IMR-90 (cell line): ENCODE results near the gene PRKAR1A. TPM values are rescaled to one million over a fixed set of nuclear protein-coding genes. Genes with fewer than 3 reads are reported as not detected.

Experiments
- ATAC-seq: fragments of 200-7000 bp; cut with Tn5 transposase; 2 replicates; pipeline ENCODE4 v1.9.1; 2020; ENCODE audit warnings: low read depth, mild to moderate bottlenecking, moderate library complexity
- BruUV-seq: library from RNA; stranded (reverse); fragments of 400-500 nt; replicated peaks from 2 replicates; lab custom pipeline; 2021; lab: Mats Ljungman, UMichigan
- CTCF ChIA-PET: fragments of 300-600 bp; formaldehyde crosslinking; extraction: SDS; loops from one replicate; lab custom pipeline; 2021; ENCODE audit warnings: antibody characterized with exemption; lab: Yijun Ruan, JAX
- POLR2A ChIA-PET: fragments of 300-600 bp; sonication (Branson Sonifier 250); formaldehyde crosslinking; loops from one replicate; lab custom pipeline; 2022; ENCODE audit warnings: antibody characterized with exemption; ENCODE audit not compliant: unreplicated experiment; lab: Charles Lee
- DNase-seq: peaks from one replicate; pipeline ENCODE4 v3.0.0; 2013
- H2AFZ ChIP-seq: replicated peaks from 2 replicates; pipeline ENCODE3; 2013; ENCODE audit warnings: low read length, mild to moderate bottlenecking; ENCODE audit not compliant: poor library complexity
- H2AK5ac ChIP-seq: 2 replicates; pipeline ENCODE4 v1.6.1; 2013; ENCODE audit warnings: low read depth, low read length, inconsistent platforms
- H2AK9ac ChIP-seq: replicated peaks from 2 replicates; pipeline ENCODE3; 2013; ENCODE audit warnings: mild to moderate bottlenecking, low read depth, low read length, moderate library complexity; ENCODE audit not compliant: poor library complexity
- H2BK120ac ChIP-seq: 2 replicates; pipeline ENCODE4 v1.6.1; 2013; ENCODE audit warnings: low read depth, low read length, inconsistent platforms
- H2BK15ac ChIP-seq: 3 replicates; pipeline ENCODE4 v1.6.1; 2013; ENCODE audit warnings: low read depth, low read length, inconsistent platforms
- H2BK20ac ChIP-seq: 2 replicates; pipeline ENCODE4 v1.6.1; 2013; ENCODE audit warnings: low read depth, mild to moderate bottlenecking, inconsistent platforms, low read length, moderate library complexity
- H2BK5ac ChIP-seq: 2 replicates; pipeline ENCODE4 v1.6.1; 2013; ENCODE audit warnings: mild to moderate bottlenecking, low read depth, low read length, inconsistent platforms; ENCODE audit not compliant: poor library complexity, severe bottlenecking
- H3K14ac ChIP-seq: replicated peaks from 2 replicates; pipeline ENCODE4 v1.6.1; 2013; ENCODE audit warnings: low read depth, low read length, inconsistent platforms
- H3K18ac ChIP-seq: 2 replicates; pipeline ENCODE4 v1.6.1; 2013; ENCODE audit warnings: low read depth, low read length, control low read depth
- H3K23ac ChIP-seq: 2 replicates; pipeline ENCODE4 v1.6.1; 2013; ENCODE audit warnings: low read depth, low read length, inconsistent platforms
- H3K27ac ChIP-seq: 2 replicates; pipeline ENCODE4 v1.5.1; 2013; ENCODE audit warnings: mild to moderate bottlenecking, control low read depth, low read length; ENCODE audit not compliant: insufficient read depth
- H3K27me3 ChIP-seq: 2 replicates; pipeline ENCODE4 v1.6.1; 2013; ENCODE audit warnings: low read length; ENCODE audit not compliant: control insufficient read depth, insufficient read depth
- H3K36me3 ChIP-seq: 2 replicates; pipeline ENCODE4 v1.6.1; 2013; ENCODE audit warnings: low read length, mixed read lengths; ENCODE audit not compliant: control insufficient read depth, insufficient read depth
- H3K4ac ChIP-seq: 2 replicates; pipeline ENCODE4 v1.6.1; 2013; ENCODE audit warnings: low read depth, low read length, inconsistent platforms
- H3K4me1 ChIP-seq: 2 replicates; pipeline ENCODE4 v1.6.1; 2013; ENCODE audit warnings: low read length, mixed read lengths; ENCODE audit not compliant: control insufficient read depth, insufficient read depth
- H3K4me2 ChIP-seq: 2 replicates; pipeline ENCODE4 v1.6.1; 2013; ENCODE audit warnings: low read depth, mild to moderate bottlenecking, control low read depth, low read length, moderate library complexity
- H3K4me3 ChIP-seq: 2 replicates; pipeline ENCODE4 v1.5.1; 2013; ENCODE audit warnings: low read depth, mild to moderate bottlenecking, control low read depth, low read length, moderate library complexity; ENCODE audit not compliant: insufficient read depth
- H3K56ac ChIP-seq: 2 replicates; pipeline ENCODE4 v1.6.1; 2013; ENCODE audit warnings: low read length, inconsistent platforms; ENCODE audit not compliant: insufficient read depth; ENCODE audit errors: extremely low read depth
- H3K79me1 ChIP-seq, 2 experiments: 2 replicates each; pipeline ENCODE4 v1.6.1; 2013; ENCODE audit warnings: low read length in 2 of 2, inconsistent platforms in 1 of 2, low read depth in 1 of 2
- H3K9ac ChIP-seq: 2 replicates; pipeline ENCODE4 v1.6.1; 2013; ENCODE audit warnings: low read depth, low read length, control low read depth
- H3K9me1 ChIP-seq: 2 replicates; pipeline ENCODE4 v1.6.1; 2013; ENCODE audit warnings: low read length, inconsistent platforms; ENCODE audit not compliant: insufficient read depth
- H3K9me3 ChIP-seq: 2 replicates; pipeline ENCODE4 v1.6.1; 2013; ENCODE audit warnings: low read length; ENCODE audit not compliant: control insufficient read depth, insufficient read depth
- H4K20me1 ChIP-seq: 2 replicates; pipeline ENCODE4 v1.6.1; 2013; ENCODE audit warnings: low read length, inconsistent platforms; ENCODE audit not compliant: insufficient read depth
- H4K5ac ChIP-seq: 2 replicates; pipeline ENCODE4 v1.6.1; 2013; ENCODE audit warnings: mild to moderate bottlenecking, low read depth, low read length, control low read depth
- H4K8ac ChIP-seq, 2 experiments: 2 replicates each; pipeline ENCODE4 v1.6.1; 2013; ENCODE audit warnings: low read depth in 2 of 2, low read length in 2 of 2, control low read depth in 1 of 2, inconsistent platforms in 1 of 2
- H4K91ac ChIP-seq: 2 replicates; pipeline ENCODE4 v1.6.1; 2013; ENCODE audit warnings: low read depth, low read length, inconsistent platforms; ENCODE audit not compliant: insufficient read depth
- BHLHE40 ChIP-seq: fragments of 150-350 bp; IDR thresholded peaks from 2 replicates; pipeline ENCODE4 v1.6.1; 2016; ENCODE audit warnings: mild to moderate bottlenecking, low read depth, low read length
- ELK1 ChIP-seq: fragments of 150-350 bp; IDR thresholded peaks from 2 replicates; pipeline ENCODE4 v1.6.1; 2016; ENCODE audit warnings: low read depth, mild to moderate bottlenecking, low read length, moderate library complexity, borderline replicate concordance
- FOS ChIP-seq: fragments of 150-350 bp; IDR thresholded peaks from 2 replicates; pipeline ENCODE4 v1.6.1; 2016; ENCODE audit warnings: low read depth, low read length
- NFE2L2 ChIP-seq: fragments of 150-350 bp; IDR thresholded peaks from 2 replicates; pipeline ENCODE4 v1.6.1; 2016; ENCODE audit warnings: low read depth, mild to moderate bottlenecking, low read length
- RAD21 ChIP-seq: IDR thresholded peaks from 2 replicates; pipeline ENCODE4 v1.6.1; 2012; ENCODE audit warnings: low read length, improper control_type of control experiment
- RFX5 ChIP-seq: IDR thresholded peaks from 2 replicates; pipeline ENCODE4 v1.8.0; 2012; ENCODE audit warnings: low read depth, mild to moderate bottlenecking, low read length, moderate library complexity
- WGBS, 2 experiments: methylation state at CpG; one replicate each; pipeline versions ENCODE4 v1.1.5 to v1.1.7; 2013; ENCODE audit warnings: missing lambda C conversion rate in 2 of 2; ENCODE audit not compliant: insufficient read length in 1 of 2; ENCODE audit errors: extremely low coverage in 2 of 2; 5-methylcytosine and 5-hydroxymethylcytosine counted together
- dilution Hi-C: fragments of 300-500 bp; cut with HindIII; formaldehyde crosslinking; loops from one replicate; pipeline ENCODE4 v1.14.3; 2018; ENCODE audit warnings: low sequenced_read_pairs; ENCODE audit not compliant: unreplicated experiment
- in situ Hi-C: fragments of 300-500 bp; cut with MboI; formaldehyde crosslinking; loops from 3 replicates; pipeline ENCODE4 v1.14.3; 2019; ENCODE audit warnings: low sequenced_read_pairs, inconsistent platforms, mixed read lengths
- intact Hi-C: fragments of 100-400 bp; cut with micrococcal nuclease; formaldehyde crosslinking; loops from 2 replicates; pipeline ENCODE4 v1.10.0; 2022
- polyA plus RNA-seq, 3 experiments: library from polyadenylated mRNA; depleted of rRNA; stranded (reverse); fragments of >200 nt; gene quantifications; 2 replicates each; pipeline ENCODE4 v1.2.3, GENCODE V29; 2012; ENCODE audit warnings: low replicate concordance in 1 of 3
- total RNA-seq: library from RNA; depleted of rRNA; stranded (reverse); fragments of >200 nt; gene quantifications from 2 replicates; pipeline ENCODE4 v1.2.3, GENCODE V29; 2012

PRKAR1A gene
- total and polyA plus RNA-seq, 2 of the 4 experiments (the other 2 are of a cell fraction) = 145 to 256 TPM

GRCh38 chr17:68580236-68580770, 68.1 kb downstream of the PRKAR1A start:
- no TSS peak for BruUV-seq
- H3K27ac ChIP-seq = no peak overlapping the region
- H3K4me1 ChIP-seq = no peaks in the 10 kb centered on the region
- in situ Hi-C loops = no loop called here
- H3K4me2 ChIP-seq = no peak overlapping the region; the same call in 1 of the 2 replicates
- H3K14ac ChIP-seq = no peak overlapping the region
- H4K20me1 ChIP-seq = no peaks in the 10 kb centered on the region
- 0 out of 2 replicates have a peak, but pooled peaks cover 2% of the 10 kb centered on the region for H3K27me3 ChIP-seq
- 45% methylated on average over 2 of the region's 6 CpGs; no CpG with 5 or more reads in 1 of the 2 experiments for WGBS, 2 experiments
- H3K9ac ChIP-seq = no peak overlapping the region
- no peaks in the 10 kb centered on the region for H3K36me3 ChIP-seq
- H4K8ac ChIP-seq = no peak overlapping the region
- dilution Hi-C loops = no loop called here
- no peaks in the 10 kb centered on the region for H3K9me3 ChIP-seq
- no peak overlapping the region for H2AK5ac ChIP-seq
- H3K9me1 ChIP-seq = no peaks in the 10 kb centered on the region
- no peak overlapping the region for H2AFZ ChIP-seq
- POLR2A ChIA-PET = no interaction called here
- intact Hi-C loops = no loop called here
- H3K18ac ChIP-seq = no peak overlapping the region; the same call in 1 of the 2 replicates
- H4K5ac ChIP-seq = no peak overlapping the region
- DNase-seq = peak; percentile 17
- no peak overlapping the region for H2BK20ac ChIP-seq
- ATAC-seq = no peak; the same call in 1 of the 2 replicates
- no peak overlapping the region for H2BK15ac ChIP-seq
- no peak overlapping the region for H3K4me3 ChIP-seq
- no peaks in the 10 kb centered on the region for H3K79me1 ChIP-seq
- TF ChIP-seq RAD21 (no peak), RFX5 (no peak), FOS (no peak), BHLHE40 (no peak), ELK1 (no peak), NFE2L2 (no peak)
- no peak overlapping the region for H2AK9ac ChIP-seq
- no peak overlapping the region for H4K91ac ChIP-seq
- CTCF ChIA-PET = no interaction called here
- H2BK5ac ChIP-seq = no peak overlapping the region
- no peak overlapping the region for H3K56ac ChIP-seq
- H3K23ac ChIP-seq = no peak overlapping the region
- H2BK120ac ChIP-seq = no peak overlapping the region
- no peak overlapping the region for H3K4ac ChIP-seq
